GM12891 (cell line): ENCODE data around the gene UGT1A8.
"Not testable (repeated sequence)": the region's sequence is repeated elsewhere in the genome, so short reads cannot be mapped to it uniquely, and the experiment has no call there.

Source experiments
- PAX5 ChIP-seq: IDR thresholded peaks from 2 replicates; pipeline ENCODE4 v1.6.1; 2011; ENCODE audit warnings: low read length, moderate library complexity, mild to moderate bottlenecking; ENCODE audit not compliant: insufficient read depth, severe bottlenecking
- POLR2A ChIP-seq: IDR thresholded peaks from 2 replicates; pipeline ENCODE4 v1.6.1; 2011; ENCODE audit warnings: low read depth, low read length, control low read depth
- POLR2AphosphoS5 ChIP-seq: IDR thresholded peaks from 2 replicates; pipeline ENCODE4 v1.6.1; 2011; ENCODE audit warnings: low read depth, low read length, control low read depth
- POU2F2 ChIP-seq: IDR thresholded peaks from 2 replicates; pipeline ENCODE4 v1.6.1; 2011; ENCODE audit warnings: low read depth, mild to moderate bottlenecking, control low read depth, low read length, moderate library complexity
- SPI1 ChIP-seq: IDR thresholded peaks from 2 replicates; pipeline ENCODE4 v1.6.1; 2011; ENCODE audit warnings: low read depth, low read length, control low read depth
- TAF1 ChIP-seq: IDR thresholded peaks from 2 replicates; pipeline ENCODE4 v1.6.1; 2011; ENCODE audit warnings: low read depth, low read length, control low read depth

GRCh38 chr2:233583217-233583965 is 34.0 kb upstream of the UGT1A8 start:
- TF ChIP-seq POLR2A, POLR2AphosphoS5, TAF1, SPI1, PAX5, POU2F2: not testable (repeated sequence)
